Keratinocyte (primary cell): ENCODE measurements around the gene CACNA1E. TPM values are rescaled to one million over a fixed set of nuclear protein-coding genes. Genes with fewer than 3 reads are reported as not detected.

Experiments
- DNase-seq: peaks from one replicate; pipeline ENCODE4 v3.0.0-alpha.2; 2011; ENCODE audit warnings: low read depth, missing footprints, low spot score
- FAIRE-seq: peaks from 2 replicates; lab custom pipeline; 2011; peaks lifted over from hg19 to GRCh38; lab: Jason Lieb, UNC
- H2AFZ ChIP-seq: 2 replicates; pipeline ENCODE4 v1.6.0; 2012; ENCODE audit warnings: low read length, control low read depth, inconsistent platforms; ENCODE audit not compliant: control insufficient read depth
- H3K27ac ChIP-seq: 2 replicates; pipeline ENCODE4 v1.5.1; 2011; ENCODE audit warnings: low read length; ENCODE audit not compliant: control insufficient read depth, insufficient read depth
- H3K27me3 ChIP-seq: 3 replicates; pipeline ENCODE4 v1.6.0; 2011; ENCODE audit warnings: low read length; ENCODE audit not compliant: control insufficient read depth, insufficient read depth; ENCODE audit errors: extremely low read depth
- H3K36me3 ChIP-seq, 2 experiments: 2 replicates in 1 of 2; 3 replicates in 1 of 2; pipeline ENCODE4 v1.5.1; 2011; ENCODE audit warnings: low read length in 2 of 2, mild to moderate bottlenecking in 1 of 2; ENCODE audit not compliant: control insufficient read depth in 2 of 2, insufficient read depth in 2 of 2; ENCODE audit errors: extremely low read depth in 1 of 2
- H3K4me1 ChIP-seq: 3 replicates; pipeline ENCODE4 v1.5.1; 2011; ENCODE audit warnings: low read length; ENCODE audit not compliant: control insufficient read depth, insufficient read depth; ENCODE audit errors: extremely low read depth
- H3K4me2 ChIP-seq: 3 replicates; pipeline ENCODE4 v1.6.0; 2011; ENCODE audit warnings: low read depth, low read length; ENCODE audit not compliant: control insufficient read depth, insufficient read depth; ENCODE audit errors: extremely low read depth
- H3K4me3 ChIP-seq, 3 experiments: fragments of 200-600 bp in 1 of 3; sonication (generic) in 1 of 3; 2 replicates in 2 of 3; 3 replicates in 1 of 3; pipeline ENCODE4 v1.5.1; 2011 to 2016; ENCODE audit warnings: low read length in 3 of 3, mild to moderate bottlenecking in 3 of 3, control low read depth in 2 of 3, inconsistent platforms in 1 of 3, low read depth in 1 of 3, mixed read lengths in 1 of 3, mixed run types in 1 of 3, moderate library complexity in 1 of 3; ENCODE audit not compliant: control insufficient read depth in 2 of 3, insufficient read depth in 2 of 3; ENCODE audit errors: extremely low read depth in 1 of 3
- H3K79me2 ChIP-seq: 2 replicates; pipeline ENCODE4 v1.6.0; 2012; ENCODE audit warnings: low read length; ENCODE audit not compliant: control insufficient read depth, insufficient read depth
- H3K9ac ChIP-seq: 3 replicates; pipeline ENCODE4 v1.6.0; 2011; ENCODE audit warnings: low read length; ENCODE audit not compliant: control insufficient read depth, insufficient read depth; ENCODE audit errors: extremely low read depth
- H3K9me1 ChIP-seq: 3 replicates; pipeline ENCODE4 v1.6.0; 2011; ENCODE audit warnings: low read length; ENCODE audit not compliant: control insufficient read depth, insufficient read depth; ENCODE audit errors: extremely low read depth
- H3K9me3 ChIP-seq: 2 replicates; pipeline ENCODE4 v1.5.1; 2012; ENCODE audit warnings: low read depth, low read length; ENCODE audit not compliant: control insufficient read depth
- H4K20me1 ChIP-seq: 3 replicates; pipeline ENCODE4 v1.6.0; 2011; ENCODE audit warnings: low read length; ENCODE audit not compliant: control insufficient read depth, insufficient read depth; ENCODE audit errors: extremely low read depth
- CTCF ChIP-seq, 3 experiments: IDR thresholded peaks in 1 of 3; conservative IDR thresholded peaks in 1 of 3; optimal IDR thresholded peaks in 1 of 3; 2 replicates in 2 of 3; 3 replicates in 1 of 3; pipeline versions ENCODE3 to v1.5.1; 2011; ENCODE audit warnings: low read length in 3 of 3, mild to moderate bottlenecking in 3 of 3, moderate library complexity in 2 of 3, control low read depth in 1 of 3, inconsistent platforms in 1 of 3; ENCODE audit not compliant: insufficient read depth in 2 of 3; ENCODE audit errors: extremely low read depth in 1 of 3
- EZH2 ChIP-seq: IDR thresholded peaks from one replicate; pipeline ENCODE4 v1.6.1; 2012; ENCODE audit warnings: inconsistent platforms, mild to moderate bottlenecking, low read length, moderate library complexity
- dilution Hi-C: fragments of 300-500 bp; cut with MboI; formaldehyde crosslinking; loops from one replicate; pipeline ENCODE4 v1.7.0; 2020; ENCODE audit warnings: low sequenced_read_pairs; ENCODE audit not compliant: extremely low pct_ligation_motif_present
- polyA plus RNA-seq, 5 experiments: library from polyadenylated mRNA; depleted of rRNA in 3 of 5; stranded (reverse) in 3 of 5; stranded (forward) in 1 of 5; unstranded in 1 of 5; fragments of >200 nt; gene quantifications; 1 replicate in 1 of 5; 2 replicates in 3 of 5; 3 replicates in 1 of 5; pipeline versions ENCODE4 v1.2.1 to v1.2.3, GENCODE V29; 2011 to 2012; ENCODE audit warnings: missing spikeins in 2 of 5, low read depth in 1 of 5, low replicate concordance in 1 of 5

CACNA1E gene
- polyA plus RNA-seq, 1 donor (not counting 4 experiments of a cell fraction or from before 2014, with no cell fraction given), result not detected

- no peak overlapping the region for H3K4me3 ChIP-seq
- no peak overlapping the region for H2AFZ ChIP-seq
- H3K4me2 ChIP-seq, result no peak overlapping the region
- H3K79me2 ChIP-seq, result no peaks in the 10 kb centered on the region
- H3K4me1 ChIP-seq, result no peaks in the 10 kb centered on the region
- dilution Hi-C loops, result no loop called here
- H4K20me1 ChIP-seq, result no peaks in the 10 kb centered on the region
- H3K9ac ChIP-seq, result no peak overlapping the region
- H3K27ac ChIP-seq, result no peak overlapping the region
- H3K27me3 ChIP-seq, result peaks cover 12% of the 10 kb centered on the region
- H3K9me3 ChIP-seq, result no peaks in the 10 kb centered on the region
- no peak for FAIRE-seq
- TF ChIP-seq CTCF (optimal IDR thresholded peaks at IDR 0.05 in 1 of 3, IDR thresholded peaks at IDR 0.05 in 1 of 3, conservative IDR thresholded peaks at IDR 0.05 in 1 of 3; ENCODE audit: extremely low read depth in 1 of 3, insufficient read depth in 2 of 3, low read length in 3 of 3), result no peak
- TF ChIP-seq EZH2, result no peak
- DNase-seq, result no peak
- H3K9me1 ChIP-seq, result no peaks in the 10 kb centered on the region
- H3K36me3 ChIP-seq, result no peaks in the 10 kb centered on the region
These were observed 121.3 kb downstream of the CACNA1E start for GRCh38 chr1:181604482-181605249.

- no peak for DNase-seq
- Histone ChIP-seq H3K4me2 (no peak overlapping the region), H3K4me1 (no peaks in the 10 kb centered on the region), H4K20me1 (no peaks in the 10 kb centered on the region), H3K27ac (no peak overlapping the region), H3K36me3 (no peaks in the 10 kb centered on the region), H3K79me2 (no peaks in the 10 kb centered on the region), H3K9me1 (no peaks in the 10 kb centered on the region), H3K9me3 (no peaks in the 10 kb centered on the region), H3K9ac (no peak overlapping the region), H3K4me3 (no peak overlapping the region), H3K27me3 (peaks cover 7% of the 10 kb centered on the region), H2AFZ (no peak overlapping the region)
- no peak for FAIRE-seq
- dilution Hi-C loops, result no loop called here
- no peak for TF ChIP-seq CTCF (optimal IDR thresholded peaks at IDR 0.05 in 1 of 3, IDR thresholded peaks at IDR 0.05 in 1 of 3, conservative IDR thresholded peaks at IDR 0.05 in 1 of 3; ENCODE audit: extremely low read depth in 1 of 3, insufficient read depth in 2 of 3, low read length in 3 of 3)
- no peak for TF ChIP-seq EZH2
These were observed 124.2 kb downstream of the CACNA1E start for GRCh38 chr1:181607524-181607923.
